HL-60 (cell line): Measurements from ENCODE around the gene HES4.

ENCODE experiments used
- CTCF ChIP-seq: IDR thresholded peaks from one replicate; pipeline ENCODE4 v1.5.1; 2011; ENCODE audit warnings: low read length, control low read depth, inconsistent platforms; ENCODE audit not compliant: insufficient read depth
- GABPA ChIP-seq: IDR thresholded peaks from 2 replicates; pipeline ENCODE4 v1.6.1; 2012; ENCODE audit warnings: low read depth
- POLR2AphosphoS5 ChIP-seq: IDR thresholded peaks from 2 replicates; pipeline ENCODE4 v1.6.1; 2012; ENCODE audit warnings: low read depth
- REST ChIP-seq: IDR thresholded peaks from 2 replicates; pipeline ENCODE4 v1.6.1; 2012; ENCODE audit warnings: low read depth; ENCODE audit not compliant: insufficient replicate concordance
- SPI1 ChIP-seq: IDR thresholded peaks from 2 replicates; pipeline ENCODE4 v1.6.1; 2012; ENCODE audit warnings: low read depth, mild to moderate bottlenecking, borderline replicate concordance

- TF ChIP-seq CTCF, result no peak
- TF ChIP-seq POLR2AphosphoS5, result no peak
- TF ChIP-seq GABPA, result no peak
- TF ChIP-seq REST, result no peak
- TF ChIP-seq SPI1, result no peak
Observed at GRCh38 chr1:998745-998994, 1.2 kb downstream of the HES4 start.
